Measurements from ENCODE around the gene ARL6IP1. TPM values are rescaled to one million over a fixed set of nuclear protein-coding genes. Genes with fewer than 3 reads are reported as not detected.
"Not testable (repeated sequence)": the region's sequence is repeated elsewhere in the genome, so short reads cannot be mapped to it uniquely, and the experiment has no call there.

Gene ARL6IP1
- total and polyA plus RNA-seq, 2 of the 4 experiments (the other 2 are of a cell fraction), result 78.1 to 190 TPM

- BruUV-seq (replicated peaks); in situ Hi-C loops (cut with MboI; ENCODE audit: low sequenced_read_pairs); intact Hi-C loops (cut with micrococcal nuclease): not testable (repeated sequence)
Measured at GRCh38 chr16:18777664-18778063, 23.7 kb downstream of the ARL6IP1 start.

GRCh38 chr16:18776334-18776733 lies 25.0 kb downstream of the ARL6IP1 start:
- H3K4me3 ChIP-seq (ENCODE audit: insufficient read depth, low read depth, low read length); H3K18ac ChIP-seq (ENCODE audit: low read depth, low read length); H4K20me1 ChIP-seq (ENCODE audit: insufficient read depth, low read length); H3K14ac ChIP-seq (replicated peaks; ENCODE audit: low read depth, low read length); H3K27ac ChIP-seq (ENCODE audit: insufficient read depth, low read length); H3K56ac ChIP-seq (ENCODE audit: extremely low read depth, insufficient read depth, low read length); H2AK9ac ChIP-seq (replicated peaks; ENCODE audit: low read depth, low read length, poor library complexity); H3K27me3 ChIP-seq (ENCODE audit: control insufficient read depth, insufficient read depth, low read length); H3K4me2 ChIP-seq (ENCODE audit: low read depth, low read length); H3K4ac ChIP-seq (ENCODE audit: low read depth, low read length); H2AK5ac ChIP-seq (ENCODE audit: low read depth, low read length); H3K9ac ChIP-seq (ENCODE audit: low read depth, low read length); in situ Hi-C loops (cut with MboI; ENCODE audit: low sequenced_read_pairs); H2AFZ ChIP-seq (replicated peaks; ENCODE audit: low read length, poor library complexity); H3K79me1 ChIP-seq (ENCODE audit: low read depth in 1 of 2, low read length in 2 of 2); H4K8ac ChIP-seq (ENCODE audit: low read depth in 2 of 2, low read length in 2 of 2); POLR2A ChIA-PET (ENCODE audit: unreplicated experiment); H2BK15ac ChIP-seq (ENCODE audit: low read depth, low read length); ATAC-seq (ENCODE audit: low read depth); H3K4me1 ChIP-seq (ENCODE audit: control insufficient read depth, insufficient read depth, low read length); DNase-seq; H2BK120ac ChIP-seq (ENCODE audit: low read depth, low read length); CTCF ChIA-PET; dilution Hi-C loops (cut with HindIII; ENCODE audit: low sequenced_read_pairs, unreplicated experiment); H3K36me3 ChIP-seq (ENCODE audit: control insufficient read depth, insufficient read depth, low read length); H2BK20ac ChIP-seq (ENCODE audit: low read depth, low read length); H4K91ac ChIP-seq (ENCODE audit: insufficient read depth, low read depth, low read length); H3K23ac ChIP-seq (ENCODE audit: low read depth, low read length); H2BK5ac ChIP-seq (ENCODE audit: low read depth, low read length, poor library complexity, severe bottlenecking); H4K5ac ChIP-seq (ENCODE audit: low read depth, low read length); intact Hi-C loops (cut with micrococcal nuclease); BruUV-seq (replicated peaks); H3K9me3 ChIP-seq (ENCODE audit: control insufficient read depth, insufficient read depth, low read length); H3K9me1 ChIP-seq (ENCODE audit: insufficient read depth, low read length): not testable (repeated sequence)
- 80% methylated on average over 2 of the region's 5 CpGs; no CpG with 5 or more reads in 1 of the 2 experiments for WGBS, 2 experiments (ENCODE audit: extremely low coverage in 2 of 2, insufficient read length in 1 of 2)

More at GRCh38 chr16:18777664-18778063, 23.7 kb downstream of the ARL6IP1 start:
- CTCF ChIA-PET; H3K9ac ChIP-seq (ENCODE audit: low read depth, low read length); H3K23ac ChIP-seq (ENCODE audit: low read depth, low read length); H3K9me1 ChIP-seq (ENCODE audit: insufficient read depth, low read length); H3K18ac ChIP-seq (ENCODE audit: low read depth, low read length); ATAC-seq (ENCODE audit: low read depth); H3K14ac ChIP-seq (replicated peaks; ENCODE audit: low read depth, low read length); H2AK5ac ChIP-seq (ENCODE audit: low read depth, low read length); H3K27ac ChIP-seq (ENCODE audit: insufficient read depth, low read length); H3K4me1 ChIP-seq (ENCODE audit: control insufficient read depth, insufficient read depth, low read length); DNase-seq; H4K5ac ChIP-seq (ENCODE audit: low read depth, low read length); POLR2A ChIA-PET (ENCODE audit: unreplicated experiment); H2BK5ac ChIP-seq (ENCODE audit: low read depth, low read length, poor library complexity, severe bottlenecking); H2AFZ ChIP-seq (replicated peaks; ENCODE audit: low read length, poor library complexity); H2BK120ac ChIP-seq (ENCODE audit: low read depth, low read length); H3K79me1 ChIP-seq (ENCODE audit: low read depth in 1 of 2, low read length in 2 of 2); H3K27me3 ChIP-seq (ENCODE audit: control insufficient read depth, insufficient read depth, low read length); dilution Hi-C loops (cut with HindIII; ENCODE audit: low sequenced_read_pairs, unreplicated experiment); H4K8ac ChIP-seq (ENCODE audit: low read depth in 2 of 2, low read length in 2 of 2); H3K4ac ChIP-seq (ENCODE audit: low read depth, low read length); H3K56ac ChIP-seq (ENCODE audit: extremely low read depth, insufficient read depth, low read length); H4K20me1 ChIP-seq (ENCODE audit: insufficient read depth, low read length); H2BK15ac ChIP-seq (ENCODE audit: low read depth, low read length); H3K4me3 ChIP-seq (ENCODE audit: insufficient read depth, low read depth, low read length); H2AK9ac ChIP-seq (replicated peaks; ENCODE audit: low read depth, low read length, poor library complexity); H3K9me3 ChIP-seq (ENCODE audit: control insufficient read depth, insufficient read depth, low read length); H2BK20ac ChIP-seq (ENCODE audit: low read depth, low read length); H3K4me2 ChIP-seq (ENCODE audit: low read depth, low read length); H4K91ac ChIP-seq (ENCODE audit: insufficient read depth, low read depth, low read length): not testable (repeated sequence)
- peaks cover 11% of the 10 kb centered on the region for H3K36me3 ChIP-seq (ENCODE audit: control insufficient read depth, insufficient read depth, low read length)
- no CpG with 5 or more reads among the region's 1 CpG for WGBS, 2 experiments (ENCODE audit: extremely low coverage in 2 of 2, insufficient read length in 1 of 2)
